ENCODE data around the gene SERAC1. TPM values are rescaled to one million over a fixed set of nuclear protein-coding genes. Genes with fewer than 3 reads are reported as not detected.
"Not testable (repeated sequence)": the region's sequence is repeated elsewhere in the genome, so short reads cannot be mapped to it uniquely, and the experiment has no call there.

The SERAC1 gene
- 10 to 100 TPM in 4 of 8 experiments, 1 to 10 TPM in 4; 5.5 to 17.3 (median 10.1) TPM for total RNA-seq

- WGBS, 10 experiments, result no CpG with 5 or more reads among the region's 29 CpGs
- in situ Hi-C loops (cut with MboI; ENCODE audit: low pct_unique_long_range_greater_than_20kb in 2 of 9, low sequenced_read_pairs in 9 of 9, unreplicated experiment in 9 of 9), result no loop called here
- Histone ChIP-seq H3K4me1 (replicated peaks in 1 of 2) (peaks cover 2 to 6% of the 10 kb centered on the region in 2 donors), H3K4me3 (peak within 1 kb of the TSS; percentile 62 to 99 (median 92)), H3K27ac (peak within 1 kb of the TSS; percentile 85 to 95)
- peak in 2 of 8 experiments; percentile 67 to 71 for ATAC-seq (replicated peaks in 6 of 8)
Observed at GRCh38 chr6:158168040-158168289, at the start of gene SERAC1. SERAC1 (minus strand) TSS chr6:158168262; CDS start chr6:158158363, 9,899 bp downstream.

- Histone ChIP-seq H3K4me1 (replicated peaks in 1 of 2) (no peaks in the 10 kb centered on the region), H3K27ac (no peak overlapping the region), H3K4me3 (no peak overlapping the region)
- ATAC-seq (replicated peaks in 6 of 8), result peak; percentile 48 to 99 (median 77)
- in situ Hi-C loops (cut with MboI; ENCODE audit: low pct_unique_long_range_greater_than_20kb in 2 of 9, low sequenced_read_pairs in 9 of 9, unreplicated experiment in 9 of 9), result loop anchor here in 5 of 9 experiments (10.0 to 25.0 kb wide), 4 partner anchors 298 to 748 kb away; no protein-coding TSS in a partner anchor
- 0 to 37% (median 16%) methylated on average over 1 to 7 of the region's 7 CpGs for WGBS, 10 experiments
Observed at GRCh38 chr6:158213925-158214674, 46.0 kb upstream of the SERAC1 start.

- H3K4me3 ChIP-seq, result no peak overlapping the region
- 65 to 100% (median 83%) methylated on average over 1 to 3 of the region's 3 CpGs; no CpG with 5 or more reads in 1 of the 10 experiments for WGBS, 10 experiments
- no peak overlapping the region for H3K27ac ChIP-seq
- in situ Hi-C loops (cut with MboI; ENCODE audit: low pct_unique_long_range_greater_than_20kb in 2 of 9, low sequenced_read_pairs in 9 of 9, unreplicated experiment in 9 of 9), result loop anchor here in 5 of 9 experiments (10.0 to 25.0 kb wide), 4 partner anchors 301 to 751 kb away; no protein-coding TSS in a partner anchor
- peak in 2 of 8 experiments; percentile 18 to 31 for ATAC-seq (replicated peaks in 6 of 8)
- H3K4me1 ChIP-seq (replicated peaks in 1 of 2), result no peaks in the 10 kb centered on the region
Observed at GRCh38 chr6:158211273-158212055, 43.4 kb upstream of the SERAC1 start.

- in situ Hi-C loops (cut with MboI; ENCODE audit: low pct_unique_long_range_greater_than_20kb in 2 of 9, low sequenced_read_pairs in 9 of 9, unreplicated experiment in 9 of 9), result loop anchor here in 5 of 9 experiments (10.0 to 25.0 kb wide), 4 partner anchors 303 to 753 kb away; no protein-coding TSS in a partner anchor
- H3K4me1 ChIP-seq (replicated peaks in 1 of 2); ATAC-seq (replicated peaks in 6 of 8): not testable (repeated sequence)
Observed at GRCh38 chr6:158209582-158210333, 41.7 kb upstream of the SERAC1 start.

GRCh38 chr6:158208226-158209030 lies 40.4 kb upstream of the SERAC1 start:
- in situ Hi-C loops (cut with MboI; ENCODE audit: low pct_unique_long_range_greater_than_20kb in 2 of 9, low sequenced_read_pairs in 9 of 9, unreplicated experiment in 9 of 9), result loop anchor here in 4 of 9 experiments (25.0 kb wide), 3 partner anchors 304 to 754 kb away; no protein-coding TSS in a partner anchor
- 73 to 100% (median 93%) methylated on average over 1 to 13 of the region's 20 CpGs; no CpG with 5 or more reads in 1 of the 10 experiments for WGBS, 10 experiments
- not testable (repeated sequence) for H3K4me1 ChIP-seq (replicated peaks in 1 of 2); H3K4me3 ChIP-seq; H3K27ac ChIP-seq; ATAC-seq (replicated peaks in 6 of 8)

More at GRCh38 chr6:158209582-158210333, 41.7 kb upstream of the SERAC1 start:
- 80 to 89% methylated on average over 2 to 5 of the region's 52 CpGs; no CpG with 5 or more reads in 8 of the 10 experiments for WGBS, 10 experiments
- H3K4me3 ChIP-seq, H3K27ac ChIP-seq: not testable (repeated sequence)

GRCh38 chr6:158207422-158207788 lies 39.3 kb upstream of the SERAC1 start:
- in situ Hi-C loops (cut with MboI; ENCODE audit: low pct_unique_long_range_greater_than_20kb in 2 of 9, low sequenced_read_pairs in 9 of 9, unreplicated experiment in 9 of 9), result loop anchor here in 4 of 9 experiments (25.0 kb wide), 3 partner anchors 305 to 755 kb away; no protein-coding TSS in a partner anchor
- Histone ChIP-seq H3K27ac (no peak overlapping the region), H3K4me3 (no peak overlapping the region), H3K4me1 (replicated peaks in 1 of 2) (no peaks in the 10 kb centered on the region)
- WGBS, 10 experiments, result 45 to 100% (median 69%) methylated on average over 1 to 3 of the region's 3 CpGs
- peak in 1 of 8 experiments; percentile 33 for ATAC-seq (replicated peaks in 6 of 8)

GRCh38 chr6:158206740-158207421 lies 38.8 kb upstream of the SERAC1 start:
- no peak overlapping the region for H3K27ac ChIP-seq
- ATAC-seq (replicated peaks in 6 of 8), result no peak
- no peak overlapping the region for H3K4me3 ChIP-seq
- in situ Hi-C loops (cut with MboI; ENCODE audit: low pct_unique_long_range_greater_than_20kb in 2 of 9, low sequenced_read_pairs in 9 of 9, unreplicated experiment in 9 of 9), result loop anchor here in 4 of 9 experiments (25.0 kb wide), 3 partner anchors 305 to 755 kb away; no protein-coding TSS in a partner anchor
- WGBS, 10 experiments, result 63 to 100% (median 86%) methylated on average over 2 to 7 of the region's 7 CpGs; no CpG with 5 or more reads in 2 of the 10 experiments
- no peaks in the 10 kb centered on the region for H3K4me1 ChIP-seq (replicated peaks in 1 of 2)

GRCh38 chr6:158205169-158205944 lies 37.3 kb upstream of the SERAC1 start:
- Histone ChIP-seq H3K27ac (no peak overlapping the region), H3K4me1 (replicated peaks in 1 of 2) (no peaks in the 10 kb centered on the region), H3K4me3 (no peak overlapping the region)
- ATAC-seq (replicated peaks in 6 of 8), result peak in 2 of 8 experiments; percentile 23 to 49
- in situ Hi-C loops (cut with MboI; ENCODE audit: low pct_unique_long_range_greater_than_20kb in 2 of 9, low sequenced_read_pairs in 9 of 9, unreplicated experiment in 9 of 9), result loop anchor here in 4 of 9 experiments (25.0 kb wide), 3 partner anchors 307 to 757 kb away; no protein-coding TSS in a partner anchor
- WGBS, 10 experiments, result 0 to 88% (median 60%) methylated on average over 1 to 6 of the region's 13 CpGs; no CpG with 5 or more reads in 2 of the 10 experiments

GRCh38 chr6:158198461-158198860 lies 30.4 kb upstream of the SERAC1 start:
- no peak overlapping the region for H3K27ac ChIP-seq
- 39 to 100% (median 88%) methylated on average over 1 to 13 of the region's 13 CpGs; no CpG with 5 or more reads in 1 of the 10 experiments for WGBS, 10 experiments
- ATAC-seq (replicated peaks in 6 of 8), result no peak
- H3K4me3 ChIP-seq, result no peak overlapping the region
- in situ Hi-C loops (cut with MboI; ENCODE audit: low pct_unique_long_range_greater_than_20kb in 2 of 9, low sequenced_read_pairs in 9 of 9, unreplicated experiment in 9 of 9), result no loop called here
- no peaks in the 10 kb centered on the region for H3K4me1 ChIP-seq (replicated peaks in 1 of 2)

- H3K4me1 ChIP-seq (replicated peaks in 1 of 2), result no peaks in the 10 kb centered on the region
- in situ Hi-C loops (cut with MboI; ENCODE audit: low pct_unique_long_range_greater_than_20kb in 2 of 9, low sequenced_read_pairs in 9 of 9, unreplicated experiment in 9 of 9), result no loop called here
- H3K4me3 ChIP-seq, result no peak overlapping the region
- no peak overlapping the region for H3K27ac ChIP-seq
- no peak for ATAC-seq (replicated peaks in 6 of 8)
- 31 to 100% (median 80%) methylated on average over 1 to 4 of the region's 4 CpGs; no CpG with 5 or more reads in 1 of the 10 experiments for WGBS, 10 experiments
Observed at GRCh38 chr6:158194487-158195280, 26.6 kb upstream of the SERAC1 start.

All from motor neuron (in vitro differentiated cells).